Sigmoid colon (tissue), 7 donors: ENCODE measurements around the gene CUX1. TPM values are rescaled to one million over a fixed set of nuclear protein-coding genes. Genes with fewer than 3 reads are reported as not detected.

ENCODE experiments used
- DNase-seq: peaks from one replicate; pipeline ENCODE4 v3.0.0-alpha.2; 2019
- H3K27ac ChIP-seq, 4 donors: fragments of 200-600 bp; sonication (generic); one replicate each; pipeline ENCODE4 v1.5.1; 2016 to 2019; ENCODE audit warnings: mild to moderate bottlenecking in 1 of 4
- H3K27me3 ChIP-seq, 3 donors: fragments of 200-600 bp; sonication (generic); one replicate each; pipeline ENCODE4 v1.5.1; 2019; ENCODE audit warnings: mild to moderate bottlenecking in 1 of 3
- H3K36me3 ChIP-seq, 4 donors: fragments of 200-600 bp; sonication (generic); one replicate each; pipeline ENCODE4 v1.5.1; 2016 to 2019
- H3K4me1 ChIP-seq, 4 donors: fragments of 200-600 bp; sonication (generic); one replicate each; pipeline ENCODE4 v1.5.1; 2017 to 2019
- H3K4me3 ChIP-seq, 4 donors: fragments of 200-600 bp; sonication (generic); one replicate each; pipeline ENCODE4 v1.5.1; 2017 to 2019; ENCODE audit warnings: mild to moderate bottlenecking in 2 of 4, moderate library complexity in 1 of 4
- H3K9me3 ChIP-seq, 4 donors: fragments of 200-600 bp in 3 of 4; sonication (generic) in 3 of 4; one replicate each; pipeline versions ENCODE4 v1.5.1 to v1.6.1; 2013 to 2019
- EP300 ChIP-seq, 4 donors: sonication (generic); formaldehyde crosslinking; IDR thresholded peaks; one replicate each; pipeline ENCODE4 v1.6.1; 2017; ENCODE audit warnings: antibody characterized with exemption in 4 of 4
- POLR2A ChIP-seq, 2 donors: fragments of 450-650 bp; IDR thresholded peaks; one replicate each; pipeline ENCODE4 v1.6.1; 2016; ENCODE audit warnings: antibody characterized with exemption in 2 of 2, mild to moderate bottlenecking in 2 of 2, moderate library complexity in 2 of 2
- POLR2AphosphoS5 ChIP-seq, 4 donors: sonication (generic); formaldehyde crosslinking; IDR thresholded peaks; one replicate each; pipeline ENCODE4 v1.6.1; 2017; ENCODE audit warnings: antibody characterized with exemption in 4 of 4
- WGBS, 2 donors: extraction: QIAGEN DNeasy Blood & Tissue Kit; methylation state at CpG; one replicate each; pipeline ENCODE4 v1.1.7; 2013; 5-methylcytosine and 5-hydroxymethylcytosine counted together
- intact Hi-C: fragments of 100-400 bp; cut with DNase I; formaldehyde crosslinking; loops from one replicate; pipeline ENCODE4 v1.15.1; 2023
- polyA plus RNA-seq, 3 donors: library from polyadenylated mRNA; stranded (reverse); fragments of 200-250 nt; gene quantifications; one replicate each; pipeline ENCODE4 v1.2.3, GENCODE V29; 2013
- total RNA-seq, 4 donors: library from RNA; depleted of rRNA; stranded (reverse); fragments of >200 nt; gene quantifications; one replicate each; pipeline ENCODE4 v1.1.0, GENCODE V29; 2016
- TF ChIP-seq, protein P1 (sequence below), 4 experiments: fragments of 450-650 bp in 3 of 4; fragments of 200-600 bp in 1 of 4; IDR thresholded peaks; one replicate each; pipeline ENCODE4 v1.5.1; 2016 to 2019; ENCODE audit warnings: antibody characterized with exemption in 4 of 4, mild to moderate bottlenecking in 3 of 4, moderate library complexity in 2 of 4
- donor health status: healthy with polysubstance abuse.
- donor health status: Bipolar disorder and iron deficiency.
- donor health status: healthy.

CUX1 gene
- total and polyA plus RNA-seq, 7 donors, result 46.7 to 127 (median 49.9) TPM

DNA sequence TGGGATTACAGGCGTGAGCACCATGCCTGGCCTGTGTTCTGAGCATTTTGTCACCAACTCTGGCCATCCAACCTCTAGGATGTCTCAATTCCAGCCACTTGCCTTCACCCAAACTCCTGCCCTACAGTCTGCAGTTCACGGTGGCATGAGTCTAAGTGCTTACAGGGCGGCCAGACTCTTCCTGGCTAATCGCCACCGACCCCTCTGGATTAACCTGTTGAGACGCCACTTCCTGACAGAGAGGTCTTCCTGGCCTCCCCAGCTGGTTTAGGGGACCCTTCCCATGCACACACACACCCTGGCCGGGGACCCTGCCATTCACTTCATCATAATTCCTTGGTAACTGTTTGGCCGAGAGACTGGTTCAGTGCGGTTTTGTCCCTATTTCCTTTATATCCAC, 257.7 kb downstream of the CUX1 start:
- intact Hi-C loops, result no loop called here
- no peak for DNase-seq
- WGBS, 2 donors, result 97% methylated on average over 9 of the region's 9 CpGs
- TF ChIP-seq POLR2AphosphoS5 (IDR thresholded peaks at IDR 0.05) (no peak), POLR2A (IDR thresholded peaks at IDR 0.05) (no peak), EP300 (IDR thresholded peaks at IDR 0.05) (no peak)
- TF ChIP-seq, protein P1, sequence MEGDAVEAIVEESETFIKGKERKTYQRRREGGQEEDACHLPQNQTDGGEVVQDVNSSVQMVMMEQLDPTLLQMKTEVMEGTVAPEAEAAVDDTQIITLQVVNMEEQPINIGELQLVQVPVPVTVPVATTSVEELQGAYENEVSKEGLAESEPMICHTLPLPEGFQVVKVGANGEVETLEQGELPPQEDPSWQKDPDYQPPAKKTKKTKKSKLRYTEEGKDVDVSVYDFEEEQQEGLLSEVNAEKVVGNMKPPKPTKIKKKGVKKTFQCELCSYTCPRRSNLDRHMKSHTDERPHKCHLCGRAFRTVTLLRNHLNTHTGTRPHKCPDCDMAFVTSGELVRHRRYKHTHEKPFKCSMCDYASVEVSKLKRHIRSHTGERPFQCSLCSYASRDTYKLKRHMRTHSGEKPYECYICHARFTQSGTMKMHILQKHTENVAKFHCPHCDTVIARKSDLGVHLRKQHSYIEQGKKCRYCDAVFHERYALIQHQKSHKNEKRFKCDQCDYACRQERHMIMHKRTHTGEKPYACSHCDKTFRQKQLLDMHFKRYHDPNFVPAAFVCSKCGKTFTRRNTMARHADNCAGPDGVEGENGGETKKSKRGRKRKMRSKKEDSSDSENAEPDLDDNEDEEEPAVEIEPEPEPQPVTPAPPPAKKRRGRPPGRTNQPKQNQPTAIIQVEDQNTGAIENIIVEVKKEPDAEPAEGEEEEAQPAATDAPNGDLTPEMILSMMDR (IDR thresholded peaks at IDR 0.05), result no peak
- Histone ChIP-seq H3K36me3 (peaks cover 0 to 25% (median 4%) of the 10 kb centered on the region in 4 donors), H3K4me3 (no peak overlapping the region), H3K4me1 (no peaks in the 10 kb centered on the region), H3K9me3 (peaks cover 0 to 4% (median 0%) of the 10 kb centered on the region in 4 donors), H3K27me3 (no peaks in the 10 kb centered on the region), H3K27ac (no peak overlapping the region)

DNA sequence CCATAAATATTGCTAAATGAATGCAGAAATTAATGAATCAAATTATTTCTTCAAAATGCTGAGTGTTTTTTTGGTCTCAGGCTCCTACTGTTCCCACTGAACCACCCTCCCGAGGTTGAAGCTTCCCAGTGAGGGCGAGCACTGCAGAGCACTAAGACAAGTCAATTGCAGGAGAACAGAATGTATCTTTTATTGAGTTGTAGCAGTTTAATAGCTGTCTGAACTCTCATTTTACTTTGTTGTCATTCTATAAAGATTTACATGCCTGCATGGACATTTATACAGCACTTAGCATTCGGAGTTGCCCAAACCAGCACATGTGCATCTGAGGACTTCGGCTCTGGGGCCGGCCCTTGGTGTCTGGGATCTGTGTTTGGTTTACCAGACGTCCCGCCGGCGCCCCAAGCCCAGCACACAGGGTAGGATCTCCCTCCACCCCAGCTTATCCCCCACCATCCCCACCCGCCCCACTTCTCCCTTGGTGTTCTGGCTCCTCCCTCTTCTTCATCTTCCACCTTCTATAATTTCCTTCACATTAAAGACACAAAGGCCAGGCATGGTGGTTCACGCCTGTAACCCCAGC, 258.2 kb downstream of the CUX1 start:
- 85 to 93% methylated on average over 11 of the region's 11 CpGs for WGBS, 2 donors
- no peaks in the 10 kb centered on the region for H3K27me3 ChIP-seq
- TF ChIP-seq POLR2AphosphoS5 (IDR thresholded peaks at IDR 0.05), result no peak
- TF ChIP-seq, protein P1 (IDR thresholded peaks at IDR 0.05), result no peak
- no peak for TF ChIP-seq EP300 (IDR thresholded peaks at IDR 0.05)
- no peak for TF ChIP-seq POLR2A (IDR thresholded peaks at IDR 0.05)
- peaks cover 0 to 4% (median 0%) of the 10 kb centered on the region in 4 donors for H3K9me3 ChIP-seq
- no peak overlapping the region for H3K4me3 ChIP-seq
- no peak overlapping the region for H3K27ac ChIP-seq
- intact Hi-C loops, result no loop called here
- no peak for DNase-seq
- H3K36me3 ChIP-seq, result peaks cover 0 to 21% (median 3%) of the 10 kb centered on the region in 4 donors
- H3K4me1 ChIP-seq, result no peaks in the 10 kb centered on the region

DNA sequence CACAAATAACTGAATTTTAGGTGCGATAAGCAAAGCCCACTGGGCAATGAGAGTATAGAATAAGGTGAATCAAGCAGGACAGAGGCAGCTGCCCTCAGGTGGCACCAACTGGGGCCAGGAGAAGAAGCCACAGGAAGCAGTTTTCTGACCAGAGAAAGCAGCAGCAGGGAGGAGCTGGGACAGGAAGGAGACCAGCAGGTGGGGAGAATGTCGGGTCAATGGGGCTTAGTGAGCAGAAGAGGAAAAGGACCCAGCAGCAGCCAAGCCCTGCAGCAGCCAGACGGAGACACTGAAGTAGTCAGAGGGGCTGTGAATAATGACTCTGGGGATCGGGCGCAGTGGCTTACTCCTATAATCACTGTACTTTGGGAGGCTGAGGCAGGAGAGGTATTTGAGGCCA, 259.7 kb downstream of the CUX1 start:
- H3K27ac ChIP-seq, result no peak overlapping the region

DNA sequence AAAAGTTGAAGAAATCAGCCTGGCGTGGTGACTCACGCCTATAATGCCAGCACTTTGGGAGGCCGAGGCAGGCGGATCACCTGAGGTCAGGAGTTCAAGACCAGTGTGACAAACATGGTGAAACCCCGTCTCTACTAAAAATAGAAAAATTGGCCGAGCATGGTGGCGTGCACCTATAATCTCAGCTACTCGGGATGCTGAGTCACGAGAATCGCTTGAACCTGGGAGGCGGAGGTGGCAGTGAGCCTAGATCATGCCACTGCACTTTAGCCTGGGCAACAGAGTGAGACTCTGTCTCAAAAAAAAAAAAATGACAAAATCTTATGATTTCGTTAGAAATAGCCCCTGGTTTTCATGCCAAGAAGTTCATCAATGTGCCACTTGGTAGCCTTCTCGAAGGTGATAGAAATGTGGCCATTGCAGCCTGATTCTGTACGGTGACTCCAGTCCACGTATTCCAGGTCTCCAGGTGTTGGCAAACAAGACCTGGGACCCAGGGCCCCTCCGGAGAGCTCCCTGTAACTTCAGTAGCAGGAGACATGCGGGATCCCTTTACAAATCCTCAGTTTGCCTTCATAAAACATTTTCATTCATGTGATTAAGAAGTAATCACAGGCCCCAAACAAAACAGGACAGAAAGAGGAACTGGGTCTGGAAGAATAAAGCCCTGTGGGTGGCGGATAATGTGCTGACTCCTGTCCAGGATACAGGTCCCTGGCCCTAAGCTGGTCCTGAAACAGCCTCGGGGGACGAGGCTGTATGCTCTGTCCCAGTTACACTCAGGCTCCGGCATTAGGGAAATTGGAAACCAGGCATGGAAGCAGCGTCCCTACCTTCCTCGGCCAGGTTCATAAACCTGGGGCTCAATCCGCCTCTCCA, 262.0 kb downstream of the CUX1 start:
- no peak for DNase-seq
- Histone ChIP-seq H3K27ac (no peak overlapping the region), H3K4me3 (no peak overlapping the region), H3K36me3 (no peaks in the 10 kb centered on the region), H3K27me3 (no peaks in the 10 kb centered on the region), H3K4me1 (no peaks in the 10 kb centered on the region), H3K9me3 (no peaks in the 10 kb centered on the region)
- 88 to 91% methylated on average over 24 of the region's 24 CpGs for WGBS, 2 donors
- TF ChIP-seq EP300 (IDR thresholded peaks at IDR 0.05) (no peak), POLR2AphosphoS5 (IDR thresholded peaks at IDR 0.05) (no peak), POLR2A (IDR thresholded peaks at IDR 0.05) (no peak)
- TF ChIP-seq, protein P1 (IDR thresholded peaks at IDR 0.05), result no peak
- intact Hi-C loops, result no loop called here

More for the DNA sequence above, 259.7 kb downstream of the CUX1 start:
- intact Hi-C loops, result no loop called here
- WGBS, 2 donors, result 75 to 90% methylated on average over 5 of the region's 5 CpGs
- H3K36me3 ChIP-seq, result peaks cover 0 to 7% (median 1%) of the 10 kb centered on the region in 4 donors
- no peak overlapping the region for H3K4me3 ChIP-seq
- no peaks in the 10 kb centered on the region for H3K27me3 ChIP-seq
- DNase-seq, result no peak
- TF ChIP-seq, protein P1 (IDR thresholded peaks at IDR 0.05), result no peak
- no peak for TF ChIP-seq EP300 (IDR thresholded peaks at IDR 0.05)
- TF ChIP-seq POLR2AphosphoS5 (IDR thresholded peaks at IDR 0.05), result no peak
- no peaks in the 10 kb centered on the region for H3K4me1 ChIP-seq
- H3K9me3 ChIP-seq, result no peaks in the 10 kb centered on the region
